K562 (cell line): ENCODE data around the gene ESAM. TPM values are rescaled to one million over a fixed set of nuclear protein-coding genes. Genes with fewer than 3 reads are reported as not detected.

ENCODE experiments used
- ATAC-seq: fragments of 200-7000 bp; cut with Tn5 transposase; 3 replicates; pipeline ENCODE4 v1.9.1; 2020; ENCODE audit warnings: moderate library complexity
- BruUV-seq: library from RNA; stranded (reverse); fragments of 400-500 nt; replicated peaks from 2 replicates; lab custom pipeline; 2021; lab: Mats Ljungman, UMichigan
- CTCF ChIA-PET: fragments of 300-600 bp; formaldehyde crosslinking; extraction: SDS; loops from one replicate; lab custom pipeline; 2021; ENCODE audit warnings: low intra/inter-chr PET ratio; lab: Yijun Ruan, JAX
- POLR2A ChIA-PET: fragments of 300-600, 350-650 bp; sonication (Branson Sonifier 250); formaldehyde crosslinking; extraction: SDS; loops from one replicate; lab custom pipeline; 2021; ENCODE audit warnings: antibody characterized with exemption, inconsistent platforms; lab: Yijun Ruan, JAX
- DNase-seq, 4 experiments: peaks; one replicate each; pipeline versions ENCODE4 v3.0.0 to v3.0.0-alpha.2; 2011 to 2018; ENCODE audit warnings: low spot score in 3 of 4, mixed read lengths in 3 of 4; ENCODE audit errors: extremely low read depth in 1 of 4
- FAIRE-seq: peaks from 2 replicates; lab custom pipeline; 2011; peaks lifted over from hg19 to GRCh38; lab: Jason Lieb, UNC
- H2AFZ ChIP-seq: 2 replicates; pipeline ENCODE4 v1.6.0; 2011; ENCODE audit warnings: low read depth, low read length, control low read depth, inconsistent platforms
- H3K27ac ChIP-seq: fragments of 200-600 bp; 3 replicates; pipeline ENCODE4 v1.8.0; 2011; ENCODE audit warnings: low read depth, mild to moderate bottlenecking, control low read depth, inconsistent platforms, low read length, moderate library complexity, mixed read lengths; ENCODE audit errors: extremely low read depth
- H3K27me3 ChIP-seq, 2 experiments: fragments of 300-600 bp in 1 of 2; 2 replicates in 1 of 2; 3 replicates in 1 of 2; pipeline versions ENCODE4 v1.6.0 to v1.8.0; 2011; ENCODE audit warnings: inconsistent platforms in 2 of 2, low read length in 2 of 2, mild to moderate bottlenecking in 1 of 2, mixed read lengths in 1 of 2, moderate library complexity in 1 of 2; ENCODE audit not compliant: control insufficient read depth in 2 of 2, insufficient read depth in 2 of 2
- H3K36me3 ChIP-seq: fragments of 300-600 bp; 3 replicates; pipeline ENCODE4 v1.8.0; 2011; ENCODE audit warnings: mild to moderate bottlenecking, low read length, inconsistent platforms; ENCODE audit not compliant: control insufficient read depth, insufficient read depth
- H3K4me1 ChIP-seq, 2 experiments: fragments of 200-600 bp in 1 of 2; replicated peaks in 1 of 2; 2 replicates in 1 of 2; 3 replicates in 1 of 2; pipeline versions ENCODE4 v1.5.1 to v1.8.0; 2011; ENCODE audit warnings: inconsistent platforms in 2 of 2, low read length in 2 of 2, mild to moderate bottlenecking in 1 of 2, mixed read lengths in 1 of 2, moderate library complexity in 1 of 2; ENCODE audit not compliant: control insufficient read depth in 2 of 2, insufficient read depth in 2 of 2
- H3K4me2 ChIP-seq: 2 replicates; pipeline ENCODE4 v1.6.1; 2011; ENCODE audit warnings: low read length, control low read depth, inconsistent platforms, mixed read lengths; ENCODE audit not compliant: insufficient read depth
- H3K4me3 ChIP-seq: fragments of 200-600 bp; sonication (generic), shearing (Covaris generic); 2 replicates; pipeline ENCODE4 v1.5.1; 2016; ENCODE audit warnings: control low read depth, inconsistent platforms
- H3K79me2 ChIP-seq: fragments of 200-600 bp; 3 replicates; pipeline ENCODE4 v1.8.0; 2011; ENCODE audit warnings: low read length, inconsistent platforms; ENCODE audit not compliant: control insufficient read depth, insufficient read depth
- H3K9ac ChIP-seq, 2 experiments: 2 replicates each; pipeline versions ENCODE4 v1.6.0 to v1.6.1; 2011; ENCODE audit warnings: low read depth in 2 of 2, low read length in 2 of 2, control low read depth in 1 of 2, inconsistent platforms in 1 of 2, mild to moderate bottlenecking in 1 of 2, mixed read lengths in 1 of 2; ENCODE audit not compliant: insufficient read depth in 1 of 2
- H3K9me1 ChIP-seq: one replicate; pipeline ENCODE4 v1.6.0; 2011; ENCODE audit warnings: inconsistent platforms, mild to moderate bottlenecking, low read length, moderate library complexity; ENCODE audit not compliant: control insufficient read depth, insufficient read depth
- H3K9me3 ChIP-seq: replicated peaks from 2 replicates; pipeline ENCODE4 v1.5.1; 2011; ENCODE audit warnings: low read depth, low read length, inconsistent platforms; ENCODE audit not compliant: control insufficient read depth, insufficient read depth
- H4K20me1 ChIP-seq: replicated peaks from 2 replicates; pipeline ENCODE4 v1.6.1; 2011; ENCODE audit warnings: low read length, inconsistent platforms, mixed read lengths; ENCODE audit not compliant: control insufficient read depth, insufficient read depth
- DNMT1 ChIP-seq: fragments of 450-650 bp; IDR thresholded peaks from 2 replicates; pipeline ENCODE4 v1.6.1; 2016; ENCODE audit warnings: antibody characterized with exemption, mild to moderate bottlenecking
- EP300 ChIP-seq: IDR thresholded peaks from 2 replicates; pipeline ENCODE4 v1.6.1; 2012; ENCODE audit warnings: low read length, improper control_type of control experiment
- RBM25 ChIP-seq: fragments of 200-400 bp; formaldehyde crosslinking; IDR thresholded peaks from 2 replicates; pipeline ENCODE4 v1.6.1; 2018; ENCODE audit warnings: low read length, low read depth, moderate library complexity; ENCODE audit not compliant: severe bottlenecking
- WGBS: fragments of 100-300 bp; shearing (Covaris generic); methylation state at CpG from one replicate; pipeline ENCODE4 v1.1.6; 2016; ENCODE audit warnings: low coverage, mixed read lengths; ENCODE audit not compliant: insufficient coverage; ENCODE audit errors: missing lambda C conversion rate; 5-methylcytosine and 5-hydroxymethylcytosine counted together
- in situ Hi-C: fragments of 300-500 bp; cut with MboI; formaldehyde crosslinking; loops from 4 replicates; pipeline ENCODE4 v1.15.0; 2018; ENCODE audit warnings: inconsistent platforms, mixed read lengths
- intact Hi-C: fragments of 100-400 bp; cut with micrococcal nuclease; formaldehyde crosslinking; loops from 2 replicates; pipeline ENCODE4 v1.14.2; 2022
- polyA plus RNA-seq, 8 experiments: library from polyadenylated mRNA; depleted of rRNA in 4 of 8; stranded (reverse) in 5 of 8; unstranded in 3 of 8; fragments of >200 nt; fragmentation: Nextera tagmentation in 2 of 8; fragmentation: Illumina TruSeq in 1 of 8; extraction: Ambion mirVana in 2 of 8; extraction: Trizol in 1 of 8; gene quantifications; 2 replicates each; pipeline versions ENCODE4 v1.2.1 to v1.2.3, GENCODE V29; 2011 to 2014; ENCODE audit warnings: inconsistent platforms in 1 of 8, missing spikeins in 1 of 8
- total RNA-seq, 7 experiments: library from RNA; depleted of rRNA in 6 of 7; stranded (reverse); fragments of >200 nt in 6 of 7; fragmentation: Illumina TruSeq in 2 of 7; extraction: Trizol in 2 of 7; gene quantifications; 2 replicates each; pipeline versions ENCODE4 v1.2.1 to v1.2.3, GENCODE V29; 2011 to 2021; ENCODE audit warnings: low replicate concordance in 1 of 7
- TF ChIP-seq, protein P1 (sequence below): fragments of 250-450 bp; sonication (Bioruptor Pico); IDR thresholded peaks from 2 replicates; pipeline ENCODE4 v1.4.0; 2020; ENCODE audit warnings: mild to moderate bottlenecking, moderate library complexity, borderline replicate concordance

ESAM gene
- total and polyA plus RNA-seq, 9 of the 15 experiments (the other 6 are each of a cell fraction or from before 2014, with no cell fraction given), result 0.06 to 1.5 (median 0.22) TPM

DNA sequence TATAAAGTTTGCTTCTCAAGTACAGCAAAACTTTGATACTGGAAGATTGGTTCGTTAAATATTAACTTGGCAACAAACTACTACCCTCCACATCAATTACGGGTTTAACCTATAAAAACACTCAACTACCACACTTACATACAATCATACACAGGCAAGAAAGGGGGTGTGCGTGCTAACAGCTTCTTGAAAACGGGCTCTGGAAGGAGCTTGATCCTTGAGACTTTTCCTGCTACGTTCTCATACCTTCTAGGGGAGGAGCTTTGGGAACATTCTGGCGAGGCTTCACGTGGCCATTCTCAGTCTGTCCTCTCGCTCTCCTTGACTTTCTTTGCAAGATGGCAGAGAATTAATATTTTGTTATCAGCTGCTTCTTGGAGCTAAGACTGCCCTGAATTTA is 6.8 kb upstream of the ESAM start:
- no peaks in the 10 kb centered on the region for H3K79me2 ChIP-seq
- no peaks in the 10 kb centered on the region for H3K9me1 ChIP-seq
- peaks cover 0 to 6% of the 10 kb centered on the region in 2 experiments; a peak in 1 of 5 replicates for H3K4me1 ChIP-seq
- intact Hi-C loops, result loop anchor here (10.0 kb wide), 1 partner anchor 354 kb away; no protein-coding TSS in a partner anchor
- H3K9ac ChIP-seq, result no peak overlapping the region
- BruUV-seq, result no TSS peak
- H3K36me3 ChIP-seq, result peaks cover 3% of the 10 kb centered on the region; the same call in 1 of the 3 replicates
- H2AFZ ChIP-seq, result no peak overlapping the region
- no peaks in the 10 kb centered on the region for H3K9me3 ChIP-seq
- FAIRE-seq (no peak), DNase-seq (no peak), ATAC-seq (no peak)
- WGBS, result 87% methylated on average over 8 of the region's 8 CpGs
- no peak overlapping the region for H3K27ac ChIP-seq
- no peak overlapping the region for H3K4me2 ChIP-seq
- TF ChIP-seq, protein P1, sequence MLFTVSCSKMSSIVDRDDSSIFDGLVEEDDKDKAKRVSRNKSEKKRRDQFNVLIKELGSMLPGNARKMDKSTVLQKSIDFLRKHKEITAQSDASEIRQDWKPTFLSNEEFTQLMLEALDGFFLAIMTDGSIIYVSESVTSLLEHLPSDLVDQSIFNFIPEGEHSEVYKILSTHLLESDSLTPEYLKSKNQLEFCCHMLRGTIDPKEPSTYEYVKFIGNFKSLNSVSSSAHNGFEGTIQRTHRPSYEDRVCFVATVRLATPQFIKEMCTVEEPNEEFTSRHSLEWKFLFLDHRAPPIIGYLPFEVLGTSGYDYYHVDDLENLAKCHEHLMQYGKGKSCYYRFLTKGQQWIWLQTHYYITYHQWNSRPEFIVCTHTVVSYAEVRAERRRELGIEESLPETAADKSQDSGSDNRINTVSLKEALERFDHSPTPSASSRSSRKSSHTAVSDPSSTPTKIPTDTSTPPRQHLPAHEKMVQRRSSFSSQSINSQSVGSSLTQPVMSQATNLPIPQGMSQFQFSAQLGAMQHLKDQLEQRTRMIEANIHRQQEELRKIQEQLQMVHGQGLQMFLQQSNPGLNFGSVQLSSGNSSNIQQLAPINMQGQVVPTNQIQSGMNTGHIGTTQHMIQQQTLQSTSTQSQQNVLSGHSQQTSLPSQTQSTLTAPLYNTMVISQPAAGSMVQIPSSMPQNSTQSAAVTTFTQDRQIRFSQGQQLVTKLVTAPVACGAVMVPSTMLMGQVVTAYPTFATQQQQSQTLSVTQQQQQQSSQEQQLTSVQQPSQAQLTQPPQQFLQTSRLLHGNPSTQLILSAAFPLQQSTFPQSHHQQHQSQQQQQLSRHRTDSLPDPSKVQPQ (CRISPR knock-in tag), result no peak
- TF ChIP-seq EP300, result no peak
- no peak for TF ChIP-seq RBM25
- no peak for TF ChIP-seq DNMT1
- no peak overlapping the region for H3K4me3 ChIP-seq
- CTCF ChIA-PET, result no interaction called here
- in situ Hi-C loops, result loop anchor here (10.0 kb wide), 2 partner anchors 94 to 354 kb away; partner anchors contain the start of genes SIAE and SPA17
- H4K20me1 ChIP-seq, result no peaks in the 10 kb centered on the region
- H3K27me3 ChIP-seq, result no peaks in the 10 kb centered on the region
- POLR2A ChIA-PET, result no interaction called here
